ENCODE results near the gene GPX4. TPM values are rescaled to one million over a fixed set of nuclear protein-coding genes. Genes with fewer than 3 reads are reported as not detected.

GPX4 gene
- total RNA-seq, 1 experiment from 2014 or later: 355 TPM

- H3K27ac Mint-ChIP-seq: no peak overlapping the region; a peak in 1 of 7 replicates
Measured at GRCh38 chr19:1073063-1073955, 30.5 kb upstream of the GPX4 start.

More at GRCh38 chr19:1073063-1073955, 30.5 kb upstream of the GPX4 start:
- Histone ChIP-seq H3K23ac (ENCODE audit: insufficient read length, low read depth, low read length) (no peak overlapping the region), H3K23me2 (ENCODE audit: insufficient read length, low read depth, low read length, poor library complexity, severe bottlenecking) (peaks cover 5% of the 10 kb centered on the region), H3K79me2 (ENCODE audit: insufficient read depth, low read length) (no peaks in the 10 kb centered on the region), H3K9me3 (ENCODE audit: control insufficient read depth, low read depth, low read length) (no peaks in the 10 kb centered on the region), H2BK5ac (ENCODE audit: insufficient read length, low read length) (no peak overlapping the region), H3K56ac (ENCODE audit: insufficient read length, low read depth, low read length) (no peak overlapping the region), H2BK15ac (ENCODE audit: low read depth, low read length) (no peak overlapping the region), H2BK12ac (ENCODE audit: insufficient read length, low read depth, low read length) (no peak overlapping the region), H3K4ac (ENCODE audit: low read depth, low read length) (no peak overlapping the region), H4K91ac (ENCODE audit: insufficient read length, low read depth, low read length) (no peak overlapping the region), H2BK120ac (ENCODE audit: low read depth, low read length, poor library complexity, severe bottlenecking) (no peak overlapping the region), H4K5ac (ENCODE audit: insufficient read length, low read depth, low read length) (no peak overlapping the region), H3K4me1 (ENCODE audit: insufficient read depth, low read length) (no peaks in the 10 kb centered on the region), H3K9ac (ENCODE audit: extremely low read depth, insufficient read length, low read length) (no peak overlapping the region), H3K14ac (ENCODE audit: insufficient read depth, low read length) (no peak overlapping the region), H3K27me3 (ENCODE audit: insufficient read depth, low read length) (no peaks in the 10 kb centered on the region; the same call in 1 of the 2 replicates), H3K4me2 (ENCODE audit: insufficient read depth, insufficient read length, low read length) (no peak overlapping the region), H2AK5ac (ENCODE audit: insufficient read length, low read length) (no peak overlapping the region), H2BK20ac (ENCODE audit: low read depth, low read length, poor library complexity, severe bottlenecking) (no peak overlapping the region), H3K79me1 (ENCODE audit: insufficient read depth, low read depth, low read length, poor library complexity, severe bottlenecking) (no peaks in the 10 kb centered on the region), H4K20me1 (ENCODE audit: control insufficient read depth, insufficient read depth, insufficient read length) (no peaks in the 10 kb centered on the region), H2AFZ (ENCODE audit: low read length) (no peak overlapping the region), H3K18ac (ENCODE audit: insufficient read length, low read depth, low read length) (no peak overlapping the region), H3T11ph (ENCODE audit: low read length) (no peak overlapping the region), H4K8ac (replicated peaks; ENCODE audit: insufficient read length, low read depth, low read length) (no peak overlapping the region), H3K27ac (ENCODE audit: insufficient read length, low read depth, low read length) (no peak overlapping the region)
- no peaks in the 10 kb centered on the region for H3K9me3 Mint-ChIP-seq
- DNase-seq: no peak
- TF ChIP-seq, protein P1, sequence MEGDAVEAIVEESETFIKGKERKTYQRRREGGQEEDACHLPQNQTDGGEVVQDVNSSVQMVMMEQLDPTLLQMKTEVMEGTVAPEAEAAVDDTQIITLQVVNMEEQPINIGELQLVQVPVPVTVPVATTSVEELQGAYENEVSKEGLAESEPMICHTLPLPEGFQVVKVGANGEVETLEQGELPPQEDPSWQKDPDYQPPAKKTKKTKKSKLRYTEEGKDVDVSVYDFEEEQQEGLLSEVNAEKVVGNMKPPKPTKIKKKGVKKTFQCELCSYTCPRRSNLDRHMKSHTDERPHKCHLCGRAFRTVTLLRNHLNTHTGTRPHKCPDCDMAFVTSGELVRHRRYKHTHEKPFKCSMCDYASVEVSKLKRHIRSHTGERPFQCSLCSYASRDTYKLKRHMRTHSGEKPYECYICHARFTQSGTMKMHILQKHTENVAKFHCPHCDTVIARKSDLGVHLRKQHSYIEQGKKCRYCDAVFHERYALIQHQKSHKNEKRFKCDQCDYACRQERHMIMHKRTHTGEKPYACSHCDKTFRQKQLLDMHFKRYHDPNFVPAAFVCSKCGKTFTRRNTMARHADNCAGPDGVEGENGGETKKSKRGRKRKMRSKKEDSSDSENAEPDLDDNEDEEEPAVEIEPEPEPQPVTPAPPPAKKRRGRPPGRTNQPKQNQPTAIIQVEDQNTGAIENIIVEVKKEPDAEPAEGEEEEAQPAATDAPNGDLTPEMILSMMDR (conservative IDR thresholded peaks at IDR 0.05): no peak
- H3K27me3 Mint-ChIP-seq (ENCODE audit: low read depth): peaks cover 34% of the 10 kb centered on the region
- H3K36me3 Mint-ChIP-seq (ENCODE audit: insufficient read depth in 1 of 3, low read depth in 3 of 3): peaks cover 9 to 33% (median 27%) of the 10 kb centered on the region in 3 experiments
- H3K4me1 Mint-ChIP-seq: peaks cover 4 to 6% of the 10 kb centered on the region in 2 experiments; a peak in 3 of 4 replicates
- no peak overlapping the region; a peak in 1 of 5 replicates for H3K4me3 Mint-ChIP-seq
- WGBS (ENCODE audit: extremely low coverage, insufficient read length, low lambda C conversion rate): no CpG with 5 or more reads among the region's 30 CpGs
